Muscle layer of colon (tissue), 2 donors: ENCODE data around the gene RARS1.

ENCODE experiments used
- H3K27ac ChIP-seq: one replicate; pipeline ENCODE4 v1.7.0; 2013; ENCODE audit warnings: low read depth, mild to moderate bottlenecking, low read length, moderate library complexity
- H3K27me3 ChIP-seq, 2 donors: one replicate each; pipeline ENCODE4 v1.7.0; 2013; ENCODE audit warnings: low read length in 2 of 2, mild to moderate bottlenecking in 2 of 2; ENCODE audit not compliant: insufficient read depth in 2 of 2, control insufficient read depth in 1 of 2
- H3K36me3 ChIP-seq: one replicate; pipeline ENCODE4 v1.7.0; 2013; ENCODE audit warnings: mild to moderate bottlenecking, low read length; ENCODE audit not compliant: insufficient read depth
- H3K4me1 ChIP-seq: one replicate; pipeline ENCODE4 v1.7.0; 2013; ENCODE audit warnings: mild to moderate bottlenecking, low read length; ENCODE audit not compliant: insufficient read depth
- H3K4me3 ChIP-seq, 2 donors: one replicate each; pipeline ENCODE4 v1.7.0; 2013; ENCODE audit warnings: low read length in 2 of 2, low read depth in 1 of 2, mild to moderate bottlenecking in 1 of 2, moderate library complexity in 1 of 2
- H3K9ac ChIP-seq: one replicate; pipeline ENCODE4 v1.7.0; 2013; ENCODE audit warnings: low read length
- H3K9me3 ChIP-seq: one replicate; pipeline ENCODE4 v1.7.0; 2013; ENCODE audit warnings: mild to moderate bottlenecking, low read length
- donor health status: abdominal sarcoma.
- donor health status: Adenocarcinoma of cecum.

The RARS1 gene

DNA sequence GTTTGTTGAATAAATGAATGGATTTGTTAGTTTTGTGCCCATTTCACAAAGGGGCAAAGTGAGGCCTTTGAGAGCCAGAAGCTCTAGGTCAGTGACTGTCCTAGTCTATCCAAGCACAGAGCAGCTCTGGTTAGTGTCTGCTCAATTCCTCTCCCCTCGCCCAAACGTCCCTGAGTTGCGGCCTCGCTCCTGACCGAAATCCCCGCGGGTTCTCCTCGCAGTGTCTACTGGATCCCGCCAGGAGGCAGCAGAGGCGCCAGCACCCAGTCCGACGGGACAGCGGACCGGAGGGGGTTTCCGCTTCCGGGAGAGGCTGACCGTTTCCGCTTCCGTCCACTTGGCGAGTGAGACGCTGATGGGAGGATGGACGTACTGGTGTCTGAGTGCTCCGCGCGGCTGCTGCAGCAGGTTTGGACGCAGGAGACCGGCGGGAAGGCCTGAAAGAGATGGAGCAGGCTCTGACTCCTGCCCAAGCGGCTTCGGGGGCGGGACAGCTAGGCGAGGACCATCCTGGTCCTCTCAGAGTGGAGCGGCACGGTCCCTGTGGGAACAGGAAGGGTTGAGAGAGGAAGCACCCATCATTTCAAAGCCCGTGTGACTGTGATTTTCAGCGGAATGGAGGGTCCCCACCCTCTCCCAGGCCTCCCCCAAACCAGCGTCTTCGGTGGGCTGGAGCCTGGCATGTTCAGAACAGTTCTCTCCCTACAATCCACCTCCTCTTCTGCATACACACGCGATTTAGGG, at the start of gene RARS1:
RARS1 (plus strand) TSS at position 336 of the 744 bp plus-strand sequence; CDS start at position 364, 28 bp downstream.
- Histone ChIP-seq H3K36me3 (peaks cover 22% of the 10 kb centered on the region), H3K27ac (peak within 1 kb of the TSS; percentile 88), H3K9me3 (no peaks in the 10 kb centered on the region), H3K4me1 (peaks cover 9% of the 10 kb centered on the region), H3K9ac (peak within 1 kb of the TSS; percentile 83), H3K4me3 (peak within 1 kb of the TSS; percentile 92 to 94), H3K27me3 (no peaks in the 10 kb centered on the region)

DNA sequence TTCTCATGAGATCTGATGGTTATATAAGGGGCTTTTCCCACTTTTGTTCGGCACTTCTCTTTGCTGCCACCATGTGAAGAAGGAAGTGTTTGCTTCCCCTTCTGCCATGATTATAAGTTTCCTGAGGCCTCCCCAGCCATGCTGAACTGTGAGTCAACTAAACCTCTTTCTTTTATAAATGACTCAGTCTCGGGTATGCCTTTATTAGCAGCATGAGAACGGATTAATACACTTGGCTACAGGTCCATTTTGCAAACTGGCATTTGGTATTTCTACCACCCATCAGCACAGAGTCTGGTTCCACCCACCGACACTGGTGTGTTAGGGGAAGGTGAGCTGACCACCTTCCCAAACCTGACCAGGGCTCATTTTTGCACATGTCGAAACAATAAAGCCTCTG, 47.9 kb upstream of the RARS1 start:
- Histone ChIP-seq H3K9ac (no peak overlapping the region), H3K36me3 (no peaks in the 10 kb centered on the region), H3K27me3 (no peaks in the 10 kb centered on the region), H3K27ac (no peak overlapping the region), H3K4me1 (no peaks in the 10 kb centered on the region), H3K9me3 (no peaks in the 10 kb centered on the region), H3K4me3 (no peak overlapping the region)

GRCh38 chr5:168443533-168443932, 42.7 kb upstream of the RARS1 start:
- Histone ChIP-seq H3K27ac (no peak overlapping the region), H3K27me3 (no peaks in the 10 kb centered on the region), H3K9ac (no peak overlapping the region), H3K36me3 (no peaks in the 10 kb centered on the region), H3K4me1 (no peaks in the 10 kb centered on the region), H3K4me3 (no peak overlapping the region), H3K9me3 (no peaks in the 10 kb centered on the region)

- H3K4me3 ChIP-seq = no peak overlapping the region
- no peaks in the 10 kb centered on the region for H3K36me3 ChIP-seq
- H3K27me3 ChIP-seq = no peaks in the 10 kb centered on the region
- H3K9me3 ChIP-seq = no peaks in the 10 kb centered on the region
- H3K27ac ChIP-seq = no peak overlapping the region
- H3K9ac ChIP-seq = no peak overlapping the region
- H3K4me1 ChIP-seq = no peaks in the 10 kb centered on the region
These were observed 42.1 kb upstream of the RARS1 start for GRCh38 chr5:168443950-168444700.

DNA sequence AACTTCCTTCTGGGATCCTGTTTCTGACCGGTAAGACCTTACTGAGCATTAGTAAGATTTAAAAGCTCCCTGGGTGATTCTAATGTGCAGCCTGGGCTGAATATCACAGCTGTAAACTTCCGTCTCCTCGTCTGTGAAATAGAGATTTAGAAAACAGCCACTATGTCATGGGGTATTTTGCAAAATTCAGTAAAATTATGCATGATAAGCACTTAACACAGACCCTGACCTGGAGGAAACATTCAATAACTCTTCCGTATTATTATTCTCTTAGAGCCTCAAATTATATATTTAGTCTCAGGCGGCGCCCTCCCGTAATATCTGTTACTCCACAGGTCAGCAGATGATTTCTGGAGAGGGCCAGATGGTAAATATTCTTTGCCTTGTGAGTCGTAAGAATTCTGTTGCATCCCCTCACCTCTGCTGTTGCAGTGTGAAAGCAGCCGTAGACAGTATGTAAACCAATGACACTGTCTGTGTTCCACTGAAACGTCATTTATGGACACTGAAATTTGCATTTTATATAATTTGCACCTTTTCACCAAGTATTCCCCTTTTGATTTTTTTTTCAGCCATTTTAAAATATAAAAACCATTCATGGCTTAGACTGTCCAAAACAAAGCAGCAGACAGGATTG, 39.2 kb upstream of the RARS1 start:
- no peaks in the 10 kb centered on the region for H3K4me1 ChIP-seq
- H3K9me3 ChIP-seq = no peaks in the 10 kb centered on the region
- H3K27ac ChIP-seq = no peak overlapping the region
- H3K36me3 ChIP-seq = no peaks in the 10 kb centered on the region
- no peaks in the 10 kb centered on the region for H3K27me3 ChIP-seq
- H3K9ac ChIP-seq = no peak overlapping the region
- H3K4me3 ChIP-seq = no peak overlapping the region

DNA sequence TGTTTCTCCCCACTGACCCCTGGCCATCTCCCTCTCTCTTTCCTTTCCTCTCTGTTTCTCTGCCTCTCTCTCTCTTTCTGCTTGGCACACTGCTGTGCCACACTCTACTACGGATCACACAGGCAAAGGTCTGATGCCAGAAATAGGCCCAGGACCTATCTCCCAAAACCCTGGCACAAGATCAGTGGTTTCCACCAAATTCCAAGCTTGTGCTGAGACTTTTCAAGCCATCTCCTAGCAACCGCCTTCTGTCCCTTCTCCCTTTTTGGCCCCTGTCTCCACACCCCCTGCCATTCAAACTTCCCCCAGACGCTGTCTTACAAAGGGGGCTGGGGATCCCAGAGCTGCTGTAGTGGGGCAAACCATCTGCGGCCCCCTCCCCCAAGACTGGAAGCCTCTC, 38.5 kb upstream of the RARS1 start:
- Histone ChIP-seq H3K27me3 (no peaks in the 10 kb centered on the region), H3K27ac (no peak overlapping the region), H3K36me3 (no peaks in the 10 kb centered on the region), H3K9me3 (no peaks in the 10 kb centered on the region), H3K4me3 (no peak overlapping the region), H3K9ac (no peak overlapping the region), H3K4me1 (no peaks in the 10 kb centered on the region)

DNA sequence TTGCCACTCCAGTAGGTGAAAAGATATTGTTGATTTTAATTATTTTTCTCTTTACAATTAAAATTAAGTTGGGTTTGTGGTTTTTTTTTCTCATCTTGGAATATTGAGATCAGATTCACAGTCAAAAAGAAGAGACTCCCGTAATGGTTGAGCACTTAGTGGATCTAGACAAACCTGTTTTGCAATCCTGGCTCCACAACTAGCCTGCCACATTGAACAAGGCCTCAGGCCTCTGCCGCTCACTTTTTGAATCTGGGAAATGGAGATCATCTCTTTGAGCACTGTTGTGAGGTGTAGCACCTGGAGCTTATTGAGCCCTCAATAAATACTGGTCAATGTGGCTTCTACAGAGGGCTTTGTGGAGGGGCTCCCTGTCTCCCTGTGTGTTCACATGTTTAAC, 37.1 kb upstream of the RARS1 start:
- Histone ChIP-seq H3K4me3 (no peak overlapping the region), H3K36me3 (no peaks in the 10 kb centered on the region), H3K27me3 (no peaks in the 10 kb centered on the region), H3K9ac (no peak overlapping the region), H3K27ac (no peak overlapping the region), H3K4me1 (no peaks in the 10 kb centered on the region), H3K9me3 (no peaks in the 10 kb centered on the region)

GRCh38 chr5:168451565-168451964, 34.7 kb upstream of the RARS1 start:
- Histone ChIP-seq H3K4me1 (no peaks in the 10 kb centered on the region), H3K4me3 (no peak overlapping the region), H3K9me3 (no peaks in the 10 kb centered on the region), H3K36me3 (no peaks in the 10 kb centered on the region), H3K27me3 (no peaks in the 10 kb centered on the region), H3K27ac (no peak overlapping the region), H3K9ac (no peak overlapping the region)

GRCh38 chr5:168455201-168455600, 31.1 kb upstream of the RARS1 start:
- no peaks in the 10 kb centered on the region for H3K36me3 ChIP-seq
- no peaks in the 10 kb centered on the region for H3K27me3 ChIP-seq
- no peak overlapping the region for H3K9ac ChIP-seq

GRCh38 chr5:168457542-168457941, 28.7 kb upstream of the RARS1 start:
- no peaks in the 10 kb centered on the region for H3K36me3 ChIP-seq

More at GRCh38 chr5:168455201-168455600, 31.1 kb upstream of the RARS1 start:
- Histone ChIP-seq H3K9me3 (no peaks in the 10 kb centered on the region), H3K4me1 (no peaks in the 10 kb centered on the region), H3K4me3 (no peak overlapping the region), H3K27ac (no peak overlapping the region)

DNA sequence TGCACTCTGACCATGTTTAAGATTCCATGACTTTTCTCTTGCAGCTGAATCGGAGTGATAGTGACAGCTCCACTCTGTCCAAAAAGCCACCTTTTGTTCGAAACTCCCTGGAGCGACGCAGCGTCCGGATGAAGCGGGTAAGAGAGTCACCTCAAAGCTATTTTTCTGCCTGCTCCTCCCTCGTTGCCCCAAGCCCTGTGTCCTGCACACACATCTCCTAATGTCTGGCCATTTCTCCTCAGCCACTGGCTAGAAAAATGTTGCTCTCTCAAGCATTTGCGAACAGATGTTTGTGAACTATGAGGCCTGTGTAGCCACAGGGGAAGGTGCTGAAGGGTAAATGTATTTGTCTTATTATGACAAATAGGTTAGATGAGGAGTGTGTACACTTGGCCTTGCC, 25.7 kb upstream of the RARS1 start:
- no peak overlapping the region for H3K27ac ChIP-seq
- no peaks in the 10 kb centered on the region for H3K36me3 ChIP-seq
- no peaks in the 10 kb centered on the region for H3K4me1 ChIP-seq
- H3K9me3 ChIP-seq = no peaks in the 10 kb centered on the region
- H3K27me3 ChIP-seq = no peaks in the 10 kb centered on the region
- no peak overlapping the region for H3K4me3 ChIP-seq
- no peak overlapping the region for H3K9ac ChIP-seq

More at GRCh38 chr5:168457542-168457941, 28.7 kb upstream of the RARS1 start:
- Histone ChIP-seq H3K27ac (no peak overlapping the region), H3K4me1 (no peaks in the 10 kb centered on the region), H3K9me3 (no peaks in the 10 kb centered on the region), H3K9ac (no peak overlapping the region), H3K4me3 (no peak overlapping the region), H3K27me3 (no peaks in the 10 kb centered on the region)
